CD4-positive, alpha-beta T cell treated with Interleukin-17A for 1 hour (primary cell): ENCODE data around the gene ADGRB2.

Experiments
- DNase-seq: peaks from one replicate; pipeline ENCODE4 v3.0.0-alpha.2; 2020

The ADGRB2 gene

GRCh38 chr1:31694964-31695313 is 69.2 kb downstream of the ADGRB2 start:
- no peak for DNase-seq

GRCh38 chr1:31694069-31694963 is 69.8 kb downstream of the ADGRB2 start:
- DNase-seq, result no peak

- DNase-seq, result no peak
Observed at GRCh38 chr1:31693231-31693630, 70.9 kb downstream of the ADGRB2 start.

GRCh38 chr1:31691951-31692350 is 72.2 kb downstream of the ADGRB2 start:
- DNase-seq, result no peak

- no peak for DNase-seq
Observed at GRCh38 chr1:31691446-31691845, 72.7 kb downstream of the ADGRB2 start.

- no peak for DNase-seq
Observed at GRCh38 chr1:31690921-31691320, 73.2 kb downstream of the ADGRB2 start.

GRCh38 chr1:31689854-31690253 is 74.3 kb downstream of the ADGRB2 start:
- no peak for DNase-seq

- no peak for DNase-seq
Observed at GRCh38 chr1:31689379-31689778, 74.8 kb downstream of the ADGRB2 start.

GRCh38 chr1:31688233-31688918 is 75.8 kb downstream of the ADGRB2 start:
- no peak for DNase-seq

- no peak for DNase-seq
Observed at GRCh38 chr1:31687601-31688000, 76.5 kb downstream of the ADGRB2 start.

GRCh38 chr1:31685795-31686194 is 78.3 kb downstream of the ADGRB2 start:
- no peak for DNase-seq

- DNase-seq, result no peak
Observed at GRCh38 chr1:31683997-31684396, 80.1 kb downstream of the ADGRB2 start.

GRCh38 chr1:31681415-31681814 is 82.7 kb downstream of the ADGRB2 start:
- DNase-seq, result no peak

GRCh38 chr1:31679676-31680230 is 84.4 kb downstream of the ADGRB2 start:
- no peak for DNase-seq

- DNase-seq, result no peak
Observed at GRCh38 chr1:31679091-31679490, 85.0 kb downstream of the ADGRB2 start.

GRCh38 chr1:31678681-31679080 is 85.5 kb downstream of the ADGRB2 start:
- no peak for DNase-seq

GRCh38 chr1:31677949-31678348 is 86.2 kb downstream of the ADGRB2 start:
- no peak for DNase-seq

GRCh38 chr1:31677401-31677800 is 86.7 kb downstream of the ADGRB2 start:
- DNase-seq, result no peak
